Activated T-cell treated with anti-CD3 and anti-CD28 coated beads, Interleukin-2, amount 50 U/mL, for 48 hours (primary cell): Measurements from ENCODE around the gene HNRNPF.

Experiments
- DNase-seq, 2 experiments: peaks; one replicate each; pipeline ENCODE4 v3.0.0-alpha.2; 2020

Gene HNRNPF

GRCh38 chr10:43421201-43421507 lies 12.2 kb upstream of the HNRNPF start:
- DNase-seq: no peak

DNA sequence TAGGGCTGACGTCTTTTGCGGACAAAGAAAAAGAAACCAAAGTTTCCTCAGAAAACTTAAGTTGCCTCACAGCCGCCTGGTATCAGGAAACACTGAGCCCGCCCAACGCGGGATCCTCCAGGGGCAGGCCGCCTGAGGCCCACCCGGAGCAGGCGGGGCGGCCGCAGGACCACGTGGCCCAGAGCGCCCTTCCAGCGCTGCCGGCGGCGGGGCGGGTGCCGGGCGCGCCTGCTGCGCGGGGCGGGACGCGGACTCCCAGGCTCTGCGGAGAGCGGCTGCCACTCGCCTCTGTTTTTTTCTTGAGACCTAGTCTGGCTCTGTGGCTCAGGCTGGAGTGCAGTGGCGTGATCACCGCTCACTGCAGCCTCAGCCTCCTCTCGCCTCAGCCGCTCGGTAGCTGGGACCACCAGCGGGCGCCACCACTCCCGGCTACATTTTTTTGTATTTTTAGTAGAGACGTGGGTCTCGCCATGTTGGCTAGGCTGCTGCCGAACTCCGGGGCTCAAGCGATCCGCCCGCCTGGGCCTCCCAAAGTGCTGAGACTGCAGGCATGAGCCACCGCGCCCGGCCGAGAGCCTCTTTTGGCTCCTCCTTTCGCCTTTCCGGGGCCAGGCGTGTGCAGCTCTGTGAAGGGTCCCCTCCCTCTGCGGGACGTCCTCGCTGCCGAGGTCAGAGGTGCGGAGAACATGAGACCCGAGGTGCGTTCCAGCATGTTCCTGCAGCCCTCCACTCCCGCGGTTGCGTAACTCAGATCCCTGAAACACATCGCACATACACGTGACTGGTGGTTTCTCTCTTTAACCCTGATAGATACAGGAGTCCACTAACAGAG lies 11.6 kb upstream of the HNRNPF start:
- peak; percentile 87 to 91 for DNase-seq

GRCh38 chr10:43419997-43420368 lies 11.0 kb upstream of the HNRNPF start:
- DNase-seq: no peak

DNA sequence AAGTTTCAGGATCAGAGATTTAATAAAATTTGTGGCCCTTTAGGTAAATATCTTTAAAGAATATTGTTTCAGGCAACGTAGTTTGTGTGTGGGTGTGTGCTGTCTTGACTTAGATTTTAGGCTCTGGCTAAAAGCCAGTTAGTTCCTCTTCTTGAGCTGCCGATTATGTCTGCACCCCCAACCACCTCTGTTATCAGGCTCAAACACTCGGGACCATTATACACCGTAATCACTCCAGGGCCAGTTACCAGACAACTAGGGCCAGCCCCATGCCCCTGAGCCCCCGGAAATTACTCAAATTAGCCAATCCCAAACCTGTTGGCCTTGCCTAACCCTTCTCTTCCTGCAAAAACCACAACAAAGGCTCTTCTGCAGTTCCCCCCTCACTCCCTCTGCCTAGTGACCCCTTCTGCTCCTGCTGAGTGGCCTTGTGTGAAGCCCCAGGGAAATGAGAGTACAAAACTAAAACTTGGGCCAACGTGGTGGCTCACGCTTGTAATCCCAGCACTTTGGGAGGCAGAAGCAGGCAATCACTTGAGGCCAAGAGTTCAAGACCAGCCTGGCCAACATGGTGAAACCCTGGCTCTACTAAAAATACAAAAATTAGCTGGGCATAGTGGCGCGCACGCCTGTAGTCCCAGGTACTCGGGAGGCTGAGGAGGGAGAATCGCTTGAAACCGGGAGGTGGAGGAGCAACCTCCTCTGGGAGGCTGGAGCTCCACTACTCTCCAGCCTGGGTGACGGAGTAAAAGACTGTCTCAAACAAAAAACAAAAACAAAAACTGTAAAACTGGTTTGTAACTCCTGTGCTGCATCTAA lies 9.2 kb upstream of the HNRNPF start:
- peak; percentile 70 for DNase-seq

GRCh38 chr10:43415544-43415943 lies 6.6 kb upstream of the HNRNPF start:
- DNase-seq: no peak

DNA sequence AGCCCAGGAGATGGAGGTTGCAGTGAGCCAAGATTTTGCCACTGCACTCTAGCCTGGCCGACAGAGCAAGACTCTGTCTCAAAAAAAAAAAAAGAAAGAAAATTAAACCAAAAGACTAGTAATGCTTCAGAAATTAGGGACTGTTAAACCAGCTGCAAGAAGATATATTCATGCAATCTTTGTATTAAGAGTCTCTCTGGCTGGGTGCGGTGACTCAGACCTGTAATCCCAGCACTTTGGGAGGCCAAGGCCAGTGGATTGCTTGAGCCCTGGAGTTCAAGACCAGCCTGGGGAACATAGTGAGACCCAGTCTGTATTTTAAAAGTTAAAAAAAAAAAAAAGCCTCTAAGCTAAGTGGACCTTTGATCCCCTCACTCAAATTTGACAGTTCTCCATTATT lies 2.5 kb upstream of the HNRNPF start:
- DNase-seq: no peak

GRCh38 chr10:43410345-43410744 lies 1.4 kb upstream of the HNRNPF start:
- no peak for DNase-seq

- peak; percentile 78 to 83 for DNase-seq
Observed at GRCh38 chr10:43409385-43410109, 561 bp upstream of the HNRNPF start.

GRCh38 chr10:43408331-43408709 lies 666 bp downstream of the HNRNPF start:
- DNase-seq: no peak

GRCh38 chr10:43407576-43408330 lies 1.2 kb downstream of the HNRNPF start:
- peak; percentile 88 to 93 for DNase-seq

- peak; percentile 68 to 78 for DNase-seq
Observed at GRCh38 chr10:43407148-43407575, 1.8 kb downstream of the HNRNPF start.

- no peak for DNase-seq
Observed at GRCh38 chr10:43404704-43405084, 4.3 kb downstream of the HNRNPF start.

GRCh38 chr10:43403911-43404703 lies 4.9 kb downstream of the HNRNPF start:
- peak in 1 of 2 experiments; percentile 42 for DNase-seq

GRCh38 chr10:43402880-43403452 lies 6.0 kb downstream of the HNRNPF start:
- no peak for DNase-seq

- no peak for DNase-seq
Observed at GRCh38 chr10:43402176-43402575, 6.8 kb downstream of the HNRNPF start.

- DNase-seq: no peak
Observed at GRCh38 chr10:43401627-43402026, 7.4 kb downstream of the HNRNPF start.

DNA sequence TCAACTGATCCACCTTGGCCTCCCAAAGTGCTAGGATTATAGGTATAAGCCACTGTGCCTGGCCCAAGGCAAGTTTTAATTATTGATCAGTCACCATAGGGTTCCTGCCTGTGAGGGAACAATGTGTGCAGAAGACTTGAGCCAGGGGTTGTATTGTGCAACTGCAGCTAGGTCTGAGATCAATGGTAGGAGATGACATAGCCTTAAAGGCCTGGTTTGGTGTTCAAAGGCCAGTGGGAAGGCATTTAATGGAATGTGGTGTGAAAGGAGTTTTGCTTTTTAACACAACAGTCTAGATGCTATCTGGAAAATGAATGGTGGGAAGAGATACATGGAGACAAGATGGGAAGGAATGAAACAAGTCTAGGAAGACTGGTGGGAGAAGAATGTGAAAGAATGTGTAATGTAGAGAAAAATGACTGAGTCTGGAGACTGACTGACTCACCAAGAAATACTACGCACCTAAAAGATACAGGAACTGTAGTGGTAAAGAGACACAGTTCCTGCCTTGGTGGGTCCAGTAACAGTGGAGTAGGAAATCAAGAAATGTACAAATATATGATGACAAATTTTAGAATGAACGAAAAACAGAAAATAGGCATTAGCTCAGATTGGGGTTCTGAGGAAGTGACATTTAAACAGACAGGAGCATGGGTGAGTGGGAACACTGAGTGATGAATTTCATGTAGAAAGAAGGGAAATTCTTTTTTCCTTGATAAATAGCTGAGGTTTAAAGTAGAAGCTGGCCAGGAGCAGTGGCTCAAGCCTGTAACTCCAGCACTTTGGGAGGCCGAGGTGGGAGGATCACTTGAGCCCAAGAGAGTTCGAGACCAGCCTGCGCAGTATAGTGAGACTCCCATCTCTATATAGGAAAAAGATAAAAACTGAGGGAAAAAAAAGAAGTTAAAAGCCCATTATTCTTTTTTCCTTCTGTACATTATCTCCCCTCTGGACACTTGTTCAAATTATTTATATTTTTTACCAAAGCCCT lies 9.4 kb downstream of the HNRNPF start:
- peak in 1 of 2 experiments; percentile 41 for DNase-seq

GRCh38 chr10:43398939-43399319 lies 10.1 kb downstream of the HNRNPF start:
- DNase-seq: no peak

DNA sequence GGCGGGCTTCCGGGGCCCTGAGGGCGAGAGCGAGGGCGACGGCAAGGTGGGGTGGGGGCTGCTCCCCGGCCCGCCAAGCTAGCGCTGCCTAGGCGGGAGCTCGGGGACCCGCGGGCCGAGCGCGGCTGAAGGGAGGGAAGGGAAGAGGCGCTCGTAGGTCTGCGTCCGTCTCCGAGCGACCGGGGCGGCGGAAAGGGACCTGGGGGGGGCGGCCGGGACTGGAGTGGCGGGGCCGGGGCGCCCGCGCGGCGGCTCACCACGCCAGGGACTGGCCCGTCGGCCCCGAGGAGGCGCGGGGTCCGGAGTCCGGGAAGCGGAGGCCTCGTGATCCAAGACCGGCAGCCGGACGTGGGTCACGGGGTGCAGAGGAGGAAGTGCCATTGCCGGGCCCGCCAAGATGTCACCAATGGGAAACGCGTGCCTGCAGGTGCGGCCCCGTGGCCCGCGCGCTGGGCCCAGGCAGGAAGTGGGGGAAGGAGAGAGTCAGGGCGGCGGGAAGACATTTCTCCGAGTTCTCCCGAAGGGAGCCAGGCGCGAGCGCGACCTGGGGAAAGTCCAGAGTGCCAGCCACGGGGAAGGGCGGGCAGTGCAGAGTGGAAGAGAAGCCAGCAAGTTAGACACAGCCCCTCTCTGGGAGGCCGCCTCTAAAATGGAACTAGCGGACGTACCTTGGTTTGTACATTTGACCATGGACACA lies 11.9 kb downstream of the HNRNPF start:
- peak; percentile 92 for DNase-seq
